Colon (tissue), 2 donors: ENCODE measurements around the gene SELENOV.

Experiments used
- FAIRE-seq: peaks from 2 replicates; lab custom pipeline; 2012; peaks lifted over from hg19 to GRCh38; lab: Jason Lieb, UNC
- donor health status: control.
- donor health status: control.

The SELENOV gene

GRCh38 chr19:39558624-39559117 lies 43.7 kb downstream of the SELENOV start:
- FAIRE-seq = no peak

- FAIRE-seq = no peak
Observed at GRCh38 chr19:39563408-39563807, 48.5 kb downstream of the SELENOV start.

- FAIRE-seq = no peak
Observed at GRCh38 chr19:39566064-39566463, 51.1 kb downstream of the SELENOV start.

GRCh38 chr19:39568604-39569003 lies 53.7 kb downstream of the SELENOV start:
- FAIRE-seq = no peak
